HL-60/S4 treated with retinoic acid at 250 ng/mL for 4 days and 3 days (cell line): ENCODE data around the gene BCO2.

Experiments
- in situ Hi-C: fragments of 300-500 bp; cut with MboI; formaldehyde crosslinking; loops from 2 replicates; pipeline ENCODE4 v1.7.0; 2022; ENCODE audit warnings: low sequenced_read_pairs

BCO2 gene

DNA sequence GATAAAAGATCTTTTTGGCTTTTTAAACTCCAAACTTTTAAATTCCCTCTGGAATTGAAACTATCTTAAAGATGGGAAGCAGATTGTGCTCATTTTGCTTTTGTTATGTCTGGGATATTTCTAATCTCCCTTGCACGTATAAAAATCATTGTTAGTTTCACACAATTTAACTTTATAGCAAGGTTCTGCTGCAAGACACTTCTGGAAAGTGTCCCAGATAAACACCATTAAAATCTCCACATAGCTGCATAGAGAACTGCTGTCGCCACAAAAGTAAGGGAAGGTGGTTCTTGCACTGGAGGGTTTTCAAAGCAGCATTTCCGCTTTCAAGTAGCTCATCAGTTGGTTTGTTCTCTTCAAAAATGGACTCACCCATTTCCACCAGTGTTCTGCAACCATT, 62.7 kb downstream of the BCO2 start:
- in situ Hi-C loops: no loop called here

DNA sequence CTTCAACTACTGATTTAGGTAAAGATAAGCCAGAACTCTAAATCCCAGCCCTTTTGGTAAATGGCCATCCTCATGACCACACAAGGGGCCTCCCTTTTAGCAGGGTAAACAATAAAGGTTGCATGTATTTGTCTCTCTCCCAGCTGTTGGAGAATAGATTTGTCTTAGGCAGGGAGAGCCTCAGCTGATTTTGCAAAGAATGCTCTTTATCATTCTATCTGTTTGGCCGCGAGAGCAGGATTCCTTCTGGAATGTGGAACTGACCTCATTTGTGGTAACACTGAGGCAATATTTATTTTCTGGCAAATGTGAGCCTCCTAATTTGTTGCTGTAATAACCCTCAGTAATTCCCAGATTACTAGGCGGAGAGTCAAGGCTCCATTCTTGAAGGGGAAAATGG, 66.2 kb downstream of the BCO2 start:
- in situ Hi-C loops: no loop called here

DNA sequence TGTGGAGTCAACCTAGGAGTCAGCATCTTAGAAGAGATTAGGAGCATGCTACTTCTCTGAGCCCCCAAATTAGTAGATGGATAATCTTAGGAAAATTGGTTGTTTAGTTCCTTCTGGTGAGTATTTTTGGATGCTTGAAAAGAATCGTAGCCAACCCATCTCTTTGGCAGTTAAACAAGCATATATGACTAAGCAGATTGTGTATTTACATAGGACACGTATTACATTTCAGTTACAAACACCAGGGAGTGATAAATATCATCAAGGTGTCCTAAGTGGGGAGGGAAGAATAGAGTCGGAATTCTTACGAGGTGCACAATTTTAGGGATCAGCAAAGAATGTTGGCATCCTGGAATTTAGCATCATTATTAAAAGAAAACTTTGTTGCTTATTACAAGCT, 71.9 kb downstream of the BCO2 start:
- in situ Hi-C loops: no loop called here

DNA sequence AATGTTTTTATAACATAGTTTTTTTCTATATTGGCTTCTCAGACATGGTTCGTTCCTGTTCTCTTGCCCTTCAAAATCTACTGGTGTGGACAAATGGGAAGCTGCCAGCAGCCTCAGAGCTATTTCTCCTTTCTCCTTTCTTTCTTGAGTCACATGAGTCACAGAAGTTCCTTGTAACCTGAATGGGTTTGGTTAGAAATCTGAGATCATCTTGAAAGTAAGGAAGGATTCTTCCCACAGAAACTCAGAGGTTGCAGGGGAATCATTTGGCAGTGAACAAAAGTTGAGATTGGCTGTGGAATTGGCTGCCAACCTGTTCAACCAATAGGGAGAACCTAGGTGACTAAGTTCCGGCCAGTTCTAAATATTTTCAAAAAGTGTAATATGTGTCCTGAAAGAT, 72.9 kb downstream of the BCO2 start:
- in situ Hi-C loops: no loop called here

DNA sequence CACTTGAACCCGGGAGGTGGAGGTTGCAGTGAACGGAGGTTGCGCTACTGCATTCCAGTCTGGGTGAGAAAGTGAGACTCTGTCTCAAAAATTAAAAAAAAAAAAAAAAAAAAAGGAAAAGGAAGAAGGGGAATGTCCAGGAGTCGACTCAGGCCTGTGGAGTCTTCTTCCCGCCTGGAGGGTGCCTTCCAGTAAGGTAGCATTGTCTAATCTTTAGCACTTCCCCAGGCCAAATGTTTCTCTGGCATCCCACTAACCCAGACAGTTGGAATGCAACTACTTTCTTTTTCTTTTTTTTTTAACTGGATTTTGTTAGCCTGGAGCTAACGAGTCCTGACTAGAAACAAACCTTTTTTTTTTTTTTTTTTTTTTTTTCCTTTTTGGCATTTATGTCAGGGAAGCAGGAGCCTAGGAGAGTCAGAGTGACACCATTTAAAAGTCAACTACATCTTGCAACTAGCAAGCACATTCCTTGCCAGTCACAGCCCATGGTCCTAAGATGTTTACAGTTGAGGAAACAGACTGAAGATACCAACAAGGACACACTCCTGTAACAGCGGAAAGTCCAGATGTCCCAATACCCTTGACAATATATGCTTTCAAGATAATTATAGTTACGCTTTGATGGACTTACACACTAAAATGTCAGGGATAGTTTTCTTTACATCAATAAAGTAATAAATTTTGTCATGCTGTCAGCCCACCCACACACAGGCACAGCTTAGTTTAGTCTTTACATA, 74.7 kb downstream of the BCO2 start:
- in situ Hi-C loops: no loop called here

DNA sequence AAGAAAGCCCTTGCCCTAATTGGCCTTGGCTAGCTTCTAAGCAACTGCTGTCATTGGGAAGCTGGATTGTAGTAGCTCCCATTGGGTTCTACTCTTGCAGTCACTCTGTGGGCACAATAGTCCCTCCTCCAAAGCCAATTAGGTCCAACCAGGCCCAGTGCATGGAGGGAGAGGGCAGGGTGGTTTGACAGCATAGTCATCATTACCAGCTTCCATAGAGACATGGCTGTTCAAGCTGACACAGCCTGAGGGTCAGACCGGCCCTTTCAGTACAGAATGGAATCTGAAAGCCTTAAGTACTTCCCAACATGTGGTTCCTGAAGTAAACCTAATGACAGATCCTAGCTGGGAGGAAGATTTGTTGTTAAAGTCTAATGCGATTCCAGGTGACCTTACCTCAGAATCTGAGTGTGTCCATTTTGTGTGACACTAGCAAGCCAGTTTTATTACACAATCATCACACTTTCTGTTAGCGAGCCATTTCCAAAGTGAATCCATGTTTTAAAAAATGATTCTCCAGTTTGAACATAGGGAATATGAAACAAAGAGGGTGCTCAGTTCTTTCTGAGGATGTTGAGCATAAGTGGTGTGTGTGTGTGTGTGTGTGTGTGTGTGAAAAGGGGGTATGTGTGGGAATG, 78.4 kb downstream of the BCO2 start:
- in situ Hi-C loops: no loop called here

DNA sequence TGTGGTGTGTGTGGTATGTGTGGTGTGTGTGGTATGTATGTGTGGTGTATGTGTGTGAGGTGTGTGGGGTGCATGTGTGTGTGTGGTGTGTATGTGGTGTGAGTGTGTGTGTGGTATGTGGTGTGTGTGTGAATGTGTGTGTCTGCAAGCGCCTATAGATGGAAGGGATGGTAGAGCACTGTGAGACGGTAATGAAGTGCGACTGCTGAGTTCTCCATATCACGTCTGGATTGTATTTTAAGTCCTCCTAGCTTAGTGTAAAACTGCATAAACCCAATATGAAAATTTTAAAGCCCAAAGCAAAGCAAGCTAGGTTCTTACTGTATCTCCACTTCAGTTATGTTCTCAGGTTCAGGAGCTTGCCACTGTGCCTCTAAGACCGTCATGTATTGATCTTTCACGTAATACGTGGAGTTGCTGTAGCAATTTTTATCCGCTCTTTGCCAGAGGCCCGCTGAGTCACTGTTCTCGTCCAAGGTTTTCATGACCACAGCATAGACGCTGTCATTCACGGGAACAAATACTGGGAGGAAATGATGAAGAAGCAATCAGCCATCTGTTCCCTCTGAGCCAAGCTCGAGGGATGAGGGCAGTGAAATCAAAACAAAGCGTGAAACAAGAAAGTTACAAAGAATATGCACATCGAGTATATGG, 79.9 kb downstream of the BCO2 start:
- in situ Hi-C loops: no loop called here

DNA sequence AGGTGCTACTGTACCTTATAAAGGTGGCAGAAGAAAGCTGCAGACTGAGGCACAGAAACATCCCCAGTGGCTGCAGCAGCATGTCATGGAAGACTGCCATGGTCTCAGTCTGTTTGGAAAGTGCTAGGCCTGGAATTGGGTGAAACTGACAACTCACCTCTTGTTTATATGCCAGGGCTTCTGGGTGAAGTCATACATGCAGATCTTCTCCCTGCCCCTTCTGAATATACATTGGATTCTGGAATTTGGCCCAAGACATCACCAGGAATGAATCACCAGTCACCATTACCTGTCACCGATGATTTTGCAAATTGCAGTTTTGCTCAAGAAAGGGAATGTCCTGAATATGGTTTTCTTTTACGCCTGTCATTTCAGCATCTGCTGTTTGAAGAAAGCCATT, 85.2 kb downstream of the BCO2 start, which contains the start of gene PLET1:
Gene PLET1 (minus strand): TSS at position 371 of the 400 bp plus-strand sequence. CDS start 271 bp downstream, at position 100.
- in situ Hi-C loops: no loop called here

DNA sequence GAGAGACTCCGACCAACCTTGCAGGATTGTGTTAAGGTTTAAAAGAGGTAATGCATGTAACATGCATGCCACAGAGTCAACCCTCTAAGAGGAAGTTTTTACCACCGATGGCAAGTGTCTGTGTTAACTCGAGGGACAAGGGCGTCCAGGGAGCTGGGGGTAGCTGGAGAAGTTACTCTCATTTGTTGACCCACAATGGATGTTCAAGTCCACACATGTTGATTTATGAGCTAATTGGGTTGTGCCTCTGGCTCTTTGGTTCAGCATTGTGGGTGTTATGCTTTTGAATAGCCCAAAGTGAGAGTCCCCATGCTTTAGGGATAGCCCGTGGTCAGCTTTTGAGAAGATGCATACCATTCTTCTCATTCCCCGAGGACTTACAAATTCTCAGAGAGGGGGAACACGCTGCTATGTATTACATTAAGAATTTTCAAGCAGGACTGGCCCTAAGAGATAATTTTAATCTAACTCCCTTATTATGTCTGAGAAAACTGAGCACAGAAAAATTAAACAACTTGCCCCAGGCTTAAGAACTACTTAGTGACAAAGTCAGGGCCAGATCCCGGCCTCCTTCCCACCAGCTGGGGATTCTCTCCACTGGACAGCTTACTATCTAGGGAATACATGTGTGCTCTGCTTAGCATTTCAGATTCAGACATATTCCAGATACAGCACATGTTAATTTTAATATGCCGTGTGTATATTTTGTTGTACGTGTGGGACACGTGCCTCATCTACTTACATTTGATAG, 90.5 kb downstream of the BCO2 start:
- in situ Hi-C loops: no loop called here

DNA sequence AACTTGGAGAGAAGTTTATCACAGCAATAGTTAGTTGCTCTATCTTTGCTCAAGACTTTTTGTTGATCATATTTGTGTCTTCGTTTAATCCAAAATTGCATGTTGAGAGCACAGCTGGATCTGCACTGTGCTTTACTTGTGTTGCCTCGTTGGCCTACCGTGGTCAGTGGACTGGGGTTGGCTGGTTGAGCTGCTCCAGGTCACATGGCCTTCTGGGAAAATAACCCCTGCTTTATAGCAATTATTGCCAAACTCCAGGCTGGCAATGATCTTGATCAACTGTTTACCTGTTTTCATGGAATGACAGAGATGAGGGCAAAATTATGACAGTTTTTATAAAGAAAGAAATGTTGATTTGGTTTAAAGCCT, 91.1 kb downstream of the BCO2 start:
- in situ Hi-C loops: no loop called here

DNA sequence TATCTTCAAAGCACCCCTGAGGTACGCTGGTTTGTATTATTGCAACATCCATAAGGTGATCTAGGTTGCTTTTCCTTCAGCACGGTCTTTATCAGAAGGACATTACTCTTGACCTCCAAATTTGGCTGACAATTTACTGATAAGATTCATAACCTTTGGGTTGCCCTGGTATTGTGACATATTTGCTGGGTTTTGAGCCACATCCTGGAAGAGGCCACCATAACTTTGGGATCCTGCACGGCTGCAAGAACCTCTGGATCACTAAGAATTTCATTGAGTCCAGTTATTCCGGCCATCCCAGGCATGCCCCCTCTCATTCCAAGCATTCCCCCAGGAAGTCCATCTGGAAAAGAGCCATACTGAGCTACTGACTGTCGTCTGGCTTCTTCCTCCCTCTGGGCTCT, 91.9 kb downstream of the BCO2 start:
- in situ Hi-C loops: no loop called here

DNA sequence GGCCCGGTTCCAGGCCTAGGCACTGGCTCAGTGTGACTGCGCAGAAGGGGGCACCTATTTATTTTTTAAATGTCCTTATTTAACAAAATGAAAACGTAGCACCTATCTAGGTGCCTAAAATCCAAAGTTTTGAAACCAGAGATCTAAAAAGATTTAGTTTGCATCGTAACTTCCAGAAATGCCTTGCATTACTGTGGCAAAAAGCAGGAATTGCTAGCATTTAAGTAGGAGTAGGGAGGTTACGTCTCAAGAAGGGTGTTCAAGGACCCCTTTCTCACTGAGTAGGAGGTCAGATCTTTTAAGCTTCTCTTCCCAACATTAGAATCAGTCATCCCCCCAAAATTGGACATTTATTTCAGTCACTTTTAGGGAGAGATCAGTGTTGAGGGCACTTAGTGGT, 93.1 kb downstream of the BCO2 start:
- in situ Hi-C loops: no loop called here
